NCI-H226 (cell line): ENCODE measurements around the gene ENOX1.

Experiments used
- DNase-seq: peaks from one replicate; pipeline ENCODE4 v3.0.0-alpha.2; 2015

Gene ENOX1

GRCh38 chr13:43301346-43301969, 485.3 kb downstream of the ENOX1 start:
- DNase-seq, result no peak

DNA sequence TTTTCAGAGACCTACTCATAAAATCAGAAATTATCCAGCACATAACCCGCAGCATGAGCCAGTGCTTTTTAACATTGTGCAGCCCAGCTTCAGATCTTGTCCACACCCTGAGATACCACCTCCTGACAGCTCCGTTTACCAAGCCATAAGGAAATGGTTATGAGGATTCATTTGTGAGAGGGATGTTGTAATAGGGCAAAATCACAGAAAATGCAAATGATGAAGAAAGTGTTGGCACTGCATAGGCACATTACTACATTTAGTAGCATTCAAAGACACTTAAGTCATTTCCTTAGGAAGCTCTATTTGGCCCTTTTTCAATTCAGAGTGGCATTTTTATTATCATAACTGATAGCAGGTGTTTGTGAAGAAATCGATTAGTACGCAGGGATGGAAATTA, 485.9 kb downstream of the ENOX1 start:
- no peak for DNase-seq

DNA sequence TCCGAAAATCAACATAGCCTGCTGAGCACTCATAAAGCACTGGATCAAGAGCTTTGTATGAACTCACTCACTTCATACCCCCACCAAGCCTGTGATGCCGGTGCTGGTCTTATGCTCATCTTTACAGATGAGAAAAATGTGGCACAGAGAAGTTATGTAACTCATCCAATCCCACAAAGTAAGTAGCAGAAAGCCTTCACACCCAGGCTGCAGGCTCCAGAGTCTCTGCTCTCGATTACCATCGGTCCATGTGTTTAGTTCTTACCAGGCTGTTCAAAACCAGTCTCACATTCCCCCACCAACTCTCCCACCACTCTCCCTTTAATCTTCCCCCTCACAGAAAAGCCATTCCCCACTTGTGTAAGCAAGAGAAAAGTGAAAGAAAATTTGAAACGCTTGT, 487.4 kb downstream of the ENOX1 start:
- no peak for DNase-seq

- DNase-seq, result no peak
Measured at GRCh38 chr13:43298816-43299215, 488.0 kb downstream of the ENOX1 start.

DNA sequence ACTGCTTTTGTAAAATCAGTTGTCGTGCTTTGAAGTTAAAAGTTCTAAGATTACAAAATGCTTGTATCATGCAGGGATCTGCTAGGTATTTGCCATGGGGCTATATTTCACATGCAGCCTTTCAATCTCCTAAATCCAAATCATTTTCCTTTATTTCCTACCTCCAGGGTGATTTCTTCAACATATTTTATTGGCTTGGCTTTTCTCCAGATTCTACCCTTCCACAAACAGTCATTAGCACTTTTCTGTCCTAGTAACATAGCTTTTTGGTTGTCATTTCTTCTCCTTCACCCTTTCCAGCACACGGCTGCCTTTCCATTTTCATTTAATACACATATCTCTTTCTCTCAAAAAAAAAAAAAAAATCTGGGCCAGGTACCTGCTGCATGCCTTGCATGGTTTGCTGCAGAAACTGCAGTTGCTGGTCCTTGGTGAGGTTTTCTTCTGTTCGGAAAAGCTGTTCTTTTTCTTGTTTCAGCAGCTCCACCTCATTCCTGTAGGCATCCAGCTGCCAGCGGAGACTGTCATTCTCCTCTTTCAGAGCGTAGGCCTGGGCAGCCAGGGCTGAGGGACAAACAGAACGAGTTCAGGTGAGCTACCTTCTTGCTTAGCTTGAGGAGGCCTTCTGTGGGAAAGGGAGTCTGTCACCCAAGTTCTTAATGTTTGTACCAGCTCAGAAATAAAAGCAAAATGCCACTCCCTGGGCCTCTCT, 488.6 kb downstream of the ENOX1 start:
- no peak for DNase-seq

- no peak for DNase-seq
Measured at GRCh38 chr13:43295825-43296564, 490.8 kb downstream of the ENOX1 start.

- DNase-seq, result no peak
Measured at GRCh38 chr13:43295321-43295720, 491.5 kb downstream of the ENOX1 start.

- DNase-seq, result no peak
Measured at GRCh38 chr13:43294412-43294811, 492.4 kb downstream of the ENOX1 start.

- no peak for DNase-seq
Measured at GRCh38 chr13:43293986-43294385, 492.8 kb downstream of the ENOX1 start.

DNA sequence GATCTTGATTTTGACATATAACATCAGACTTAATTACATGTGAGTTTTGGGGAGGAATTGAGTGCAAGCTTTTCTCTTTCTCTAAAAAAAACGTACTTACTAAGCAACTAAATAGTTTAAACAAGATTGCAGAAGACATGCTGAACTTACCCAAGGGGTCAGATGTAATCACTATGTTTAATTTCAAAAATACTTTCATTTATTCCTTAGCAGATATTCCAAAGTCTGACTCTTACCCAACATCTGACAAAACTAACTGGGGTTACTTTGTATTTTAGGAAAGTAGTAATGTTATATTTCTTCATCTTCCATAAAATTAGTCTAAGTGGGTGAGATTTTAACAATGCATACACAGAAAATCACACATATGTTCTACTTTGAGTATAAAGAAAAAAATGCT, 493.2 kb downstream of the ENOX1 start:
- DNase-seq, result no peak

- no peak for DNase-seq
Measured at GRCh38 chr13:43293008-43293407, 493.8 kb downstream of the ENOX1 start.

GRCh38 chr13:43291287-43292060, 495.3 kb downstream of the ENOX1 start:
- DNase-seq, result no peak

DNA sequence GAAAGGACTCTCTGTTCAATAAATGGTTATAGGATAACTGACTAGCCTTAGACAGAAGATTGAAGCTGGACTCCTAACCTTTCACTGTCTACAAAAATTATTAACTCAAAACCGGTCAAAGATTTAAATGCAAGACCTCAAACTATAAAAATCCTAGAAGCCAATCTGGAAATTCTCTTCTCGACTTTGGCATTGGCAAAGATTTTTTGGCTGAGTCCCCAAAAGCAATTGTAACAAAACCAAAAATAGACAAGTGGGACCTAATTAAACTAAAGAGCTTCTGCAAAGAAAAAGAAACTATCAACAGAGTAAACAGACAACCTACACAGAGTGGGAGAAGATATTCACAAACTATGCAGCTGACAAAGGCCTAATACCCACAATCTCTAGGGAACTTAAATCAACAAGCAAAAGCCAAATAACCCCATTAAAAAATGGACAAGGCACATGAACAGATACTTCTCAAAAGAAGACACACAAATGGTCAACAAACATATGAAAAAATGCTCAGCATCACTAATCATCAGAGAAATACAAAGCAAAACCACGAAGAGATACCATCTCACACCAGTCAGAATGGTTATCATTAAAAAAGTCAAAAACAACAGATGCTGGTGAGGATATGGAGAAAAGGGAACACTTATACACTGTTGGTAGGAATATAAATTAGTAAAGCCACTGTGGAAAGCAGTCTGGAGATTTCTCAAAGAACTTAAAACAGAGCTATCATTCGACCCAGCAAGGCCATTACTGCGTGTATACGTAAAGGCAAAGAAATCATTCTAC, 497.1 kb downstream of the ENOX1 start:
- DNase-seq, result no peak

- DNase-seq, result no peak
Measured at GRCh38 chr13:43286751-43287150, 500.0 kb downstream of the ENOX1 start.

DNA sequence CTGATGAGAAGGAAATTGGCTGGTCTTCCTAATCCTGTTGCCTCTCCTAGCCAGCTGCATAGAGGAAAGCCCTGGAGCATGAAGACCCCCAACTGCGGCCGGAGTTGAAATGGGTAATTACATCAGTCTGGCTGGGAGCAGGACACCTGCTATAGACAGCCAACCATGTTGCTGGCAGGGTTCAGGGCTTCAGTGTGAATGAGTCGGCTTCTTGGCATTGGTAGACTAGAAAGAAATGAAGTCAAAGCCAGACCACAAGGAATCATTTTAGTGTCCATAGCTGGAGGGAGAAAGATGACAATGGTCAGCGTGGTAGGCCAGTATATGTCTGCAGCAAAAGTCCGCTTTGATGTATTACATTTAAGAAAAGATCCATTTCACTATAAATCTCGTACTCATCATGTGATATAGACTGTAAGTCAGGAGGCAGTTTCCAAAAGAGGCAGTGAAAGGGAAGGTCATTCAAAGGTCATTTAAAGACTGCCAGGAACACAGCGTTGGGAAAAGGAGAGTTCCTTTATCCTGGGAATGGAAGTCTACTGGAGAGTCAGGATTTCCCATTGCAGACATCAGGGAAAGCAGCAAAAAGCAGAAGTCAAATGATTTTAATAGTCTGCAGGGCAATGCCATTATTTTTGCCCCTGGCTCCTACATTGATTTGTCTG, 500.7 kb downstream of the ENOX1 start:
- DNase-seq, result peak; percentile 63

- peak; percentile 52 for DNase-seq
Measured at GRCh38 chr13:43284162-43284561, 502.6 kb downstream of the ENOX1 start.

DNA sequence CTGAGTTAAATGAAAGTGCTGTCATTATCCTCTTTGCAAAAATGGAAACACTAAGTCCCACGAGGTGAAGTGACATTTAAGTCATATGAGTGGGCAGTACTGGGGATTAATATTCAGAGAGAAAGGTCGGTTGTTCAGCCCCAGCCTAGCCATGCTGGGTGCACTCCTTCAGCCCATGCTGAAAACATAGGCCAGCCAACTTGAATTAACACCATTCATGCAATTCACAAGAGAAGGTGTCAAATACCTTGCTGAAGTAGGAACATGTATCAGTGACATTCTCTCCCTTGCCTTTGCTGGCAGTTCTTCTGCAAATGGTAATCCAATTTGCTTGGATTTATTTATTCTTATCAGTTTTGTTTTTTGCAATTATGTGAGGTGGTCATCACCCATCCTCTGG, 507.1 kb downstream of the ENOX1 start:
- DNase-seq, result no peak

- DNase-seq, result no peak
Measured at GRCh38 chr13:43278127-43278526, 508.6 kb downstream of the ENOX1 start.

- no peak for DNase-seq
Measured at GRCh38 chr13:43277142-43277541, 509.6 kb downstream of the ENOX1 start.

DNA sequence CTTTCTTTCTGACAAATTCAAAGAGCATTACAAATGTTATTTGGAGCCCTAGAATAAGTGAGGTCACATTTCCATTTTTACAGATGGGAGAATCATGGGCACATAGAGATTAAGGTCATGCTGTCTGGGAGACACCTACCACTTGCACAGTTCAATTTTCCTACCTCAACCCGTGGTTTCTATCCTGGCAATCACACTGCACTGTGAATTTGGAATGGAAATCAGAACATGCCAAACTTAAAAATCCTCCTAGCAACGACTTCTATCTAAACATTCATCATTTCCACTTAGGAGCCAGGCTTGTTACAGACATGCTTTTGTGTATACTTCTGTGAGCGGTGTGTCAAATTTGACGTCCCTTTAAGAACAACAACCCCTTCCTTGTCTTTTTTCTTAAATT, 511.9 kb downstream of the ENOX1 start:
- no peak for DNase-seq

- DNase-seq, result peak; percentile 33
Measured at GRCh38 chr13:43273362-43273761, 513.4 kb downstream of the ENOX1 start.

GRCh38 chr13:43272851-43273250, 513.9 kb downstream of the ENOX1 start:
- DNase-seq, result no peak
